ENCODE results near the gene CD27. TPM values are rescaled to one million over a fixed set of nuclear protein-coding genes. Genes with fewer than 3 reads are reported as not detected.
A peak's percentile ranks its signal among the peaks of the same experiment; 100 is the strongest.
"Not testable (repeated sequence)": the region's sequence is repeated elsewhere in the genome, so short reads cannot be mapped to it uniquely, and the experiment has no call there.

The CD27 gene
- total RNA-seq, 2 experiments from 2014 or later = 36.5 to 39.3 TPM

DNA sequence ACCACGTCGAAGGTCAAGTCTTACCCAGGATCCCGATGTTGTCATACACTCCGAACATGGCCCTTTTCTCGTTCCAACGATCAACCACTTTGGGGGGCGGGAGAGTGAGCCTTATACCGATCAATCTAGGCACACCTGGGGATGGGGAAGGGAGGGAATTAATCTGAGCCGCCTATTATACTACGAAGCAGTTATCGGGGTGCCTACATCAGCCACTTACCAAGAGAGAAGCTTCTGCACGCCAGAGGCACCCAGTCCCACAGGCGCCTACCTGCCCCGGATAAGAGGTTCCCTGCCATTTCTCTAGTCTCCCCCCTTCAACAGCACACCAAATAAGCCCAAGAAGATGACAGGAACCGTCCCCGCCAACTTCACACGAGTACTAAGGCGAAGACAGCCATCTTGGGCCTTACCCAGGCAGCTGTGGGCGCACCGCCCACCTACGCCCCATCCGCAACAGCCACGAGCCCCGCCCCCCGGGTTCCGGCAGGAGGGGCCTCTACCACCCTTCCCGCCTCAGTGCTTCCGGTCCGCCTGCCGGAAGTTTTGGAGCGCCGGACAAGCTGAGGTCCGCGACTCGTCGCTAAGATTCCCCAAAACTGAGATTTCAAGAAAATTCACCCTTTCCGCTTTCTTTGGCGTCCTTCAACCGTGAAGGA, 48.2 kb downstream of the CD27 start, which contains the start of gene MRPL51:
Gene MRPL51 (minus strand): TSS at position 425 of the 659 bp plus-strand sequence. CDS start 126 bp downstream, at position 299.
- Mint-ChIP-seq H3K9me3 (no peaks in the 10 kb centered on the region), H3K27me3 (no peaks in the 10 kb centered on the region), H3K36me3 (peaks cover 39% of the 10 kb centered on the region), H3K27ac (peak within 1 kb of the TSS; percentile 100), H3K4me3 (peak within 1 kb of the TSS; percentile 94), H3K4me1 (ENCODE audit: low read depth) (peaks cover 38% of the 10 kb centered on the region)
- POLR2A ChIA-PET = interaction anchor here (0.8 to 4.2 kb wide), 14 partner anchors 9 to 260 kb away, joined by 3 to 47 read pairs (median 4); partner anchors contain the start of genes GAPDH, MLF2, TAPBPL and VAMP1
- CTCF ChIA-PET = interaction anchor here (0.6 to 2.9 kb wide), 8 partner anchors 22 to 359 kb away, joined by 3 to 11 read pairs (median 6); partner anchors contain the start of genes USP5 and VAMP1
- intact Hi-C loops (cut with micrococcal nuclease) = loop anchor here (1.0 kb wide), 5 partner anchors 23 to 358 kb away; partner anchors contain the start of genes CDCA3, GAPDH, ING4 and VAMP1
- peak; percentile 97 for DNase-seq

- H3K27ac Mint-ChIP-seq = peak within 1 kb of the TSS; percentile 100
These were observed 48.9 kb downstream of the CD27 start, which contains the start of gene NCAPD2 for GRCh38 chr12:6493497-6494257. Gene NCAPD2 (plus strand): TSS chr12:6494102. CDS start chr12:6495099, 997 bp downstream.

DNA sequence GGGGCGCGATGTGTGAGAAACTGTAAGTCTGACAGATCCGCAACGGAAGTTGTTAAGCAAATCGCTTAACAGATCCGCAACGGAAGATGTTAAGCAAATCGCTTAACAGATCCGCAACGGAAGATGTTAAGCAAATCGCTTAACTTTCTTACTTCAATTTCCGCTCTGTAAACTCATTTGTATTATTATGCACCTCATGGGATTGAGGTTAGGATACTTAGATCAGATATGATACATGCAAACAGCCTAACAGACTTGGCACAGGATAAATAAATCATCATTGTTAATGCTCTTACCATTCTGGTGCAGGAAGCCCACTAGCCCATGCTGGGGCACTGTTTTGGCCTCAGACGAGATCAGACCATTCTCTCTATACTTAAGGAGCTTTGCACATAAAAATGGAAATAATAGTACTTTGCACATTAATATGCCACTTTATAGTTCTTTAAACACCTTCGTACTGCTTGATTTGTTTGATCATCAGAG, 49.5 kb downstream of the CD27 start:
- Mint-ChIP-seq H3K27ac (peak overlapping the region; percentile 100), H3K9me3 (no peaks in the 10 kb centered on the region), H3K4me3 (peak overlapping the region; percentile 94), H3K4me1 (ENCODE audit: low read depth) (peaks cover 38% of the 10 kb centered on the region), H3K36me3 (peaks cover 42% of the 10 kb centered on the region), H3K27me3 (no peaks in the 10 kb centered on the region)
- ChIA-PET POLR2A (interaction anchor here (0.6 to 2.7 kb wide), 5 partner anchors 19 to 45 kb away, joined by 4 to 15 read pairs (median 6); partner anchors contain the start of genes GAPDH and VAMP1), CTCF (interaction anchor here (1.0 to 1.9 kb wide), 7 partner anchors 29 to 70 kb away, joined by 3 to 9 read pairs (median 4); no protein-coding TSS in a partner anchor)
- intact Hi-C loops (cut with micrococcal nuclease) = loop anchor here (1.0 kb wide), 1 partner anchor 71 kb away; no protein-coding TSS in a partner anchor
- DNase-seq = no peak

More at GRCh38 chr12:6493497-6494257, 48.9 kb downstream of the CD27 start, which contains the start of gene NCAPD2:
- DNase-seq = peak; percentile 98
- Mint-ChIP-seq H3K4me1 (ENCODE audit: low read depth) (peaks cover 38% of the 10 kb centered on the region), H3K36me3 (peaks cover 40% of the 10 kb centered on the region), H3K27me3 (no peaks in the 10 kb centered on the region), H3K9me3 (no peaks in the 10 kb centered on the region), H3K4me3 (peak within 1 kb of the TSS; percentile 94)
- ChIA-PET POLR2A (interaction anchor here (0.8 to 4.2 kb wide), 15 partner anchors 8 to 259 kb away, joined by 3 to 47 read pairs (median 5); partner anchors contain the start of genes GAPDH, MLF2, TAPBPL and VAMP1), CTCF (interaction anchor here (0.6 to 2.9 kb wide), 12 partner anchors 23 to 358 kb away, joined by 3 to 11 read pairs (median 6); partner anchors contain the start of genes USP5 and VAMP1)
- intact Hi-C loops (cut with micrococcal nuclease) = loop anchor here (1.0 kb wide), 6 partner anchors 23 to 358 kb away; partner anchors contain the start of genes CDCA3, GAPDH, ING4 and VAMP1

DNA sequence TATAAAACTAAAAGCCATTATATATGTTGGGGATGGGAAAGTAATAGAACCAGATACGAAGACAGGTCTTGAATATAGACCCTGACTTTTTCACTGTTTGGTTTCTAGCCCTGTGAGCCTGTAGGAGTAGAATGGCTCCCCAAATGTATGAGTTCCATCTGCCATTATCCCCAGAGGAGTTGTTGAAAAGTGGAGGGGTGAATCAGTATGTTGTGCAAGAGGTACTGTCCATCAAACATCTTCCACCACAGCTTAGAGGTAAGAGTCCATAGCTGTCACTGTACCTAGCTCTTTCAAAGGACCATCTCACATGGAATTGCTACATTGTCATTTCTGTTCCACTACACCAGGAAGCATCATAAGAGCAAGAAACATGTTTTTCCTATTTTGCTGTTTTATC, 50.2 kb downstream of the CD27 start:
- no peaks in the 10 kb centered on the region for H3K9me3 Mint-ChIP-seq
- intact Hi-C loops (cut with micrococcal nuclease) = loop anchor here (1.0 kb wide), 1 partner anchor 72 kb away; no protein-coding TSS in a partner anchor
- no peak for DNase-seq
- H3K27ac Mint-ChIP-seq = peak overlapping the region; percentile 100
- POLR2A ChIA-PET = interaction anchor here (0.6 to 2.7 kb wide), 5 partner anchors 19 to 45 kb away, joined by 4 to 15 read pairs (median 6); partner anchors contain the start of genes GAPDH and VAMP1
- CTCF ChIA-PET = interaction anchor here (0.6 to 1.9 kb wide), 8 partner anchors 29 to 155 kb away, joined by 3 to 9 read pairs (median 4); no protein-coding TSS in a partner anchor
- peak overlapping the region; percentile 94 for H3K4me3 Mint-ChIP-seq
- H3K36me3 Mint-ChIP-seq = peaks cover 42% of the 10 kb centered on the region
- no peaks in the 10 kb centered on the region for H3K27me3 Mint-ChIP-seq
- H3K4me1 Mint-ChIP-seq (ENCODE audit: low read depth) = peaks cover 38% of the 10 kb centered on the region

- H3K4me3 Mint-ChIP-seq = not testable (repeated sequence)
These were observed 52.5 kb downstream of the CD27 start for GRCh38 chr12:6497291-6497690.

GRCh38 chr12:6500466-6500865, 55.7 kb downstream of the CD27 start:
- no peaks in the 10 kb centered on the region for H3K9me3 Mint-ChIP-seq

More at GRCh38 chr12:6497291-6497690, 52.5 kb downstream of the CD27 start:
- DNase-seq; intact Hi-C loops (cut with micrococcal nuclease); H3K27me3 Mint-ChIP-seq; POLR2A ChIA-PET; H3K9me3 Mint-ChIP-seq: not testable (repeated sequence)
- peaks cover 32% of the 10 kb centered on the region for H3K36me3 Mint-ChIP-seq
- CTCF ChIA-PET = interaction anchor here (0.9 to 1.4 kb wide), 3 partner anchors 31 to 56 kb away, joined by 3 to 4 read pairs (median 3); no protein-coding TSS in a partner anchor
- peaks cover 31% of the 10 kb centered on the region for H3K4me1 Mint-ChIP-seq (ENCODE audit: low read depth)
- H3K27ac Mint-ChIP-seq = peak overlapping the region; percentile 72

More at GRCh38 chr12:6500466-6500865, 55.7 kb downstream of the CD27 start:
- no peaks in the 10 kb centered on the region for H3K27me3 Mint-ChIP-seq
- intact Hi-C loops (cut with micrococcal nuclease) = no loop called here
- POLR2A ChIA-PET = interaction anchor here (0.8 to 1.3 kb wide), 4 partner anchors 30 to 39 kb away, joined by 3 to 5 read pairs (median 4); partner anchors contain the start of gene VAMP1
- no peak overlapping the region for H3K27ac Mint-ChIP-seq
- DNase-seq = no peak
- peaks cover 17% of the 10 kb centered on the region for H3K4me1 Mint-ChIP-seq (ENCODE audit: low read depth)
- no peak overlapping the region for H3K4me3 Mint-ChIP-seq
- peaks cover 22% of the 10 kb centered on the region for H3K36me3 Mint-ChIP-seq
- CTCF ChIA-PET = interaction anchor here (0.8 to 1.3 kb wide), 3 partner anchors 30 to 78 kb away, joined by 3 to 5 read pairs (median 3); partner anchors contain the start of gene VAMP1

Other genes starting within 250 kb of the CD27 start
- 1 to 10 TPM; 1.5 to 2.3 TPM for gene CD9, start 244.6 kb upstream of the CD27 start, total RNA-seq
- gene PLEKHG6, start 134.3 kb upstream of the CD27 start, total RNA-seq = not detected
- gene TNFRSF1A, start 102.9 kb upstream of the CD27 start, total RNA-seq = 10 to 100 TPM; 47.5 to 49.6 TPM
- under 1 TPM; 0.17 to 0.26 TPM for gene SCNN1A, start 69.4 kb upstream of the CD27 start, total RNA-seq
- gene LTBR, start 60.8 kb upstream of the CD27 start, total RNA-seq = 1 to 10 TPM; 1.5 to 1.9 TPM
- gene TAPBPL, start 7.1 kb downstream of the CD27 start, total RNA-seq = 10 to 100 TPM; 33.4 to 35.0 TPM
- gene VAMP1, start 25.7 kb downstream of the CD27 start, total RNA-seq = 10 to 100 TPM; 27.7 to 30.2 TPM
- gene MRPL51, start 48.3 kb downstream of the CD27 start, total RNA-seq = 100 to 1,000 TPM; 289 to 312 TPM
- gene NCAPD2, start 49.1 kb downstream of the CD27 start, total RNA-seq = 100 to 1,000 TPM; 192 to 196 TPM
- 1,000 to 10,000 TPM; 5,823 to 5,836 TPM for gene GAPDH, start 89.6 kb downstream of the CD27 start, total RNA-seq
- 10 to 100 TPM; 10.9 to 12.4 TPM for gene IFFO1, start 111.1 kb downstream of the CD27 start, total RNA-seq
- 10 to 100 TPM; 74.9 to 82.2 TPM for gene NOP2, start 123.3 kb downstream of the CD27 start, total RNA-seq
- gene CHD4, start 162.4 kb downstream of the CD27 start, total RNA-seq = 100 to 1,000 TPM; 302 to 305 TPM
- 1 to 10 TPM; 4.7 to 4.8 TPM for gene LPAR5, start 191.0 kb downstream of the CD27 start, total RNA-seq
- 1 to 10 TPM in 1 of 2 experiments, under 1 TPM in 1; 0.63 to 1.2 TPM for gene ACRBP, start 202.5 kb downstream of the CD27 start, total RNA-seq
- gene ING4, start 218.2 kb downstream of the CD27 start, total RNA-seq = 10 to 100 TPM; 13.8 to 15.2 TPM
- gene ZNF384, start 244.4 kb downstream of the CD27 start, total RNA-seq = 10 to 100 TPM; 55.3 to 56.3 TPM